HUES48 (cell line): Measurements from ENCODE around the gene ARHGAP25.

Experiments used
- H3K27ac ChIP-seq: one replicate; pipeline ENCODE4 v1.7.0; 2013; ENCODE audit warnings: low read depth, low read length, inconsistent platforms
- H3K27me3 ChIP-seq: 2 replicates; pipeline ENCODE4 v1.6.1; 2013; ENCODE audit warnings: mild to moderate bottlenecking, low read length; ENCODE audit not compliant: control insufficient read depth, insufficient read depth
- H3K36me3 ChIP-seq: 2 replicates; pipeline ENCODE4 v1.6.1; 2013; ENCODE audit warnings: low read length; ENCODE audit not compliant: control insufficient read depth, insufficient read depth
- H3K4me1 ChIP-seq: 2 replicates; pipeline ENCODE4 v1.6.1; 2013; ENCODE audit warnings: mild to moderate bottlenecking, low read length; ENCODE audit not compliant: control insufficient read depth, insufficient read depth
- H3K4me3 ChIP-seq: 2 replicates; pipeline ENCODE4 v1.5.1; 2013; ENCODE audit warnings: mild to moderate bottlenecking, low read depth, low read length
- H3K9ac ChIP-seq: 2 replicates; pipeline ENCODE4 v1.6.1; 2013; ENCODE audit warnings: mild to moderate bottlenecking, low read depth, low read length, moderate library complexity
- H3K9me3 ChIP-seq: 2 replicates; pipeline ENCODE4 v1.6.1; 2013; ENCODE audit warnings: low read length; ENCODE audit not compliant: control insufficient read depth, insufficient read depth

The ARHGAP25 gene

GRCh38 chr2:68853035-68853434 lies 118.4 kb downstream of the ARHGAP25 start:
- H3K27me3 ChIP-seq, result no peaks in the 10 kb centered on the region

DNA sequence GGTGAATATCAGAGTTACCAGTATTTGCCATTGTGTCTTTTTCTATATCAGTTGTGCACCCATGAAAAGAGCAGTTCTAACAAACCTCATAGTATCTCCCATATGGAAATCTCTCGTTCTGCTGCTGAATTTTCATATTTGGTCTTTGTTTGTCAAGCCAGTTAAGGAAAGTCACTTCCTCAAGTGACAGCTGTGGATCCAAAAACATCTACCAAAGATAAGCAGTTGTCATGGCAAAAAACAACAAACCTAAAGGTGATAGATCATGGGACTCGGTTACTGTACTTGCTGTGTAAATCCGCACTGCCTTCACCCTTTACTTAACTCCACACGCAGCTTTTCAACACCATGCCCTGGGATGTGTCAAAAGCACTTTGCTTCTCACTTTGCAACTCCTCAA lies 119.3 kb downstream of the ARHGAP25 start:
- H3K9ac ChIP-seq, result no peak overlapping the region
- H3K36me3 ChIP-seq, result no peaks in the 10 kb centered on the region
- H3K27me3 ChIP-seq, result no peaks in the 10 kb centered on the region
- H3K27ac ChIP-seq, result no peak overlapping the region
- peaks cover 7% of the 10 kb centered on the region; the same call in 1 of the 2 replicates for H3K4me1 ChIP-seq
- H3K9me3 ChIP-seq, result no peaks in the 10 kb centered on the region
- H3K4me3 ChIP-seq, result no peak overlapping the region

More at GRCh38 chr2:68853035-68853434, 118.4 kb downstream of the ARHGAP25 start:
- Histone ChIP-seq H3K9me3 (no peaks in the 10 kb centered on the region), H3K4me1 (no peaks in the 10 kb centered on the region), H3K9ac (no peak overlapping the region), H3K4me3 (no peak overlapping the region), H3K36me3 (no peaks in the 10 kb centered on the region), H3K27ac (no peak overlapping the region)

DNA sequence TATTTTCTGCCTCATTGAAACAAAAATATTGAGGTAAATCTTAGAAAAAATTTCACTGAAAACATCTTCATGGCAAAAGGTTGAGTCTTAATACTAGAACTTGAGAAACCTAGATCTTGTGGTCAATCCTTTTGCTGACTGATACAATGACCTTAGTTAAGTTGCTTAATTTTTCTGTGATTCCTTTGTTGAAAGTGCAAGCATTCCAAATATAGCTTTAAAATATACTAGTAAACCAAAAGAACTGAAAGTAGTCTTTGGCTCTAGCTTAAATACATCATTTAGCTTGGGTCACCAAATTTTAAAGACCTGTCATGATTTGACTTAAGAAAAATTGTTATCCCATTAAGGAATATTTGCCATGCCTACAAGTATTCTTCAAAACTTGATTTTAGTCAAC lies 119.9 kb downstream of the ARHGAP25 start:
- Histone ChIP-seq H3K4me1 (peaks cover 7% of the 10 kb centered on the region; the same call in 1 of the 2 replicates), H3K27me3 (no peaks in the 10 kb centered on the region), H3K36me3 (no peaks in the 10 kb centered on the region), H3K9ac (no peak overlapping the region), H3K9me3 (no peaks in the 10 kb centered on the region), H3K4me3 (no peak overlapping the region), H3K27ac (no peak overlapping the region)

GRCh38 chr2:68855550-68855949 lies 120.9 kb downstream of the ARHGAP25 start:
- peaks cover 10% of the 10 kb centered on the region; the same call in 1 of the 2 replicates for H3K4me1 ChIP-seq
- no peaks in the 10 kb centered on the region for H3K36me3 ChIP-seq
- H3K27me3 ChIP-seq, result no peaks in the 10 kb centered on the region
- H3K27ac ChIP-seq, result no peak overlapping the region
- no peaks in the 10 kb centered on the region for H3K9me3 ChIP-seq
- no peak overlapping the region for H3K4me3 ChIP-seq
- no peak overlapping the region for H3K9ac ChIP-seq

- Histone ChIP-seq H3K4me1 (peaks cover 10% of the 10 kb centered on the region; the same call in 1 of the 2 replicates), H3K27me3 (no peaks in the 10 kb centered on the region), H3K4me3 (no peak overlapping the region), H3K27ac (no peak overlapping the region), H3K36me3 (no peaks in the 10 kb centered on the region), H3K9me3 (no peaks in the 10 kb centered on the region), H3K9ac (no peak overlapping the region)
Observed at GRCh38 chr2:68857202-68857845, 122.7 kb downstream of the ARHGAP25 start.

- Histone ChIP-seq H3K36me3 (no peaks in the 10 kb centered on the region), H3K27me3 (no peaks in the 10 kb centered on the region), H3K27ac (no peak overlapping the region), H3K9ac (no peak overlapping the region), H3K4me1 (peaks cover 10% of the 10 kb centered on the region; the same call in 1 of the 2 replicates), H3K4me3 (no peak overlapping the region), H3K9me3 (no peaks in the 10 kb centered on the region)
Observed at GRCh38 chr2:68857855-68858456, 123.3 kb downstream of the ARHGAP25 start.

DNA sequence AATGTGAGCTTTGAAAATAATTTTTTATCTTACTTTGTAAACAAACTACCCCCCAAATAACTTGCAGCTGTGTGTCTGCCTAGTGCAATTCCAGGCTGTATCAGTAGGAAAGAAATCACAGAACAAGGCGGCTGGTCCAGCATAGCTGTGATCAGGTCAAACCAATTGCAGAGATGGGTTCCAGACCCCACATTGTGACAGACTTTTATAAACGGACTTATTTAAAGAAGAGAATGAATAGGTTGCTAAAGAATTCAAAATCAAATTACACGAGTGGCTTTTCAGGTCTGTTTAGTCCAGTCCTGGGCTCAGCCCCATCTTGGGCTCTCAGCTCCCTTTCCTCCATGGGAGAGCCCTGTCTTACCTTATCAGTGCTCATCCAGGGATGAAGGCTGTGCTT lies 125.5 kb downstream of the ARHGAP25 start:
- no peak overlapping the region for H3K9ac ChIP-seq
- H3K4me3 ChIP-seq, result no peak overlapping the region
- H3K27me3 ChIP-seq, result no peaks in the 10 kb centered on the region
- no peaks in the 10 kb centered on the region for H3K36me3 ChIP-seq
- peaks cover 10% of the 10 kb centered on the region; the same call in 1 of the 2 replicates for H3K4me1 ChIP-seq
- no peaks in the 10 kb centered on the region for H3K9me3 ChIP-seq
- no peak overlapping the region for H3K27ac ChIP-seq

DNA sequence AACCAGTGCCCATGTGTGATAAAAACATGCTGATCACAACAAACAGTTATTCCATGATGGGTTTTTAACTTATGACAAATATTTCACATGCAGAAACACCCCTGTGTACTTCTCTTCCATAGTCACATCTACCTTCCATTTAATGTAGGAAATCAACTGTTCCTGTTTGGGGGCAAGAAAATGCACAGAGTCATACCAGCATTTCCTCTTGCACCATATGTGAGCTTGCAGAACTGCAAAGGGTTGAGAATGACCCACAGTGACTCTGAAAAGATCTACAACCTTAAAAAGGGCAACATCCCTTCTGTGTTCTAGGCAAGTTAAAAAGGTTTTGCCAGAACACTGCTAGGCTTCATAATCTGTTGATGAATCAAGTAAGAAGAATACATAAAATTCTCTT lies 126.7 kb downstream of the ARHGAP25 start:
- Histone ChIP-seq H3K27ac (no peak overlapping the region), H3K36me3 (no peaks in the 10 kb centered on the region)

GRCh38 chr2:68862889-68863288 lies 128.3 kb downstream of the ARHGAP25 start:
- H3K36me3 ChIP-seq, result no peaks in the 10 kb centered on the region
- H3K9me3 ChIP-seq, result no peaks in the 10 kb centered on the region
- peaks cover 10% of the 10 kb centered on the region; the same call in 1 of the 2 replicates for H3K4me1 ChIP-seq
- H3K4me3 ChIP-seq, result no peak overlapping the region
- H3K9ac ChIP-seq, result no peak overlapping the region
- no peak overlapping the region for H3K27ac ChIP-seq
- H3K27me3 ChIP-seq, result no peaks in the 10 kb centered on the region

More for the DNA sequence above, 126.7 kb downstream of the ARHGAP25 start:
- H3K9ac ChIP-seq, result no peak overlapping the region
- no peak overlapping the region for H3K4me3 ChIP-seq
- no peaks in the 10 kb centered on the region for H3K9me3 ChIP-seq
- H3K27me3 ChIP-seq, result no peaks in the 10 kb centered on the region
- H3K4me1 ChIP-seq, result peaks cover 10% of the 10 kb centered on the region; the same call in 1 of the 2 replicates

DNA sequence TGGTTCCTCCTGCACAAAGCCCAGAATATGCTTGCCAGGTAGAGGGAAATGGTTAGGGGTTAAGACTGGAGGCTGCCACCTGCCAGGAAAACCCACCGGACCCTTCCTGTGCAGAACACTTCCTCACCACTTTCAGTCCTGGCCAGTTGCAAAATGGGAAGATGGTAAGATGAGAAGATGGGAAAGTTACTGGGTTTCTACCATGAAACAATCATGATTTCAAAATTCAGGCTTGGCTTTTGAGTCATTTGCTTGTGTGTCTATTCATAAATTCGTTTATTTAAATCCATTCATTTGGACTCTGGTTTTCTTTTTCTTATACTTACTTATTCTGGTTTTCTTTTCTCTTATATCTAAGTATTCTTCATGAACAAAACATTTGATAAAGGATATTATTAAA lies 129.4 kb downstream of the ARHGAP25 start:
- Histone ChIP-seq H3K4me1 (peaks cover 3% of the 10 kb centered on the region; the same call in 1 of the 2 replicates), H3K9me3 (no peaks in the 10 kb centered on the region), H3K36me3 (no peaks in the 10 kb centered on the region), H3K9ac (no peak overlapping the region), H3K27ac (no peak overlapping the region), H3K27me3 (no peaks in the 10 kb centered on the region), H3K4me3 (no peak overlapping the region)

DNA sequence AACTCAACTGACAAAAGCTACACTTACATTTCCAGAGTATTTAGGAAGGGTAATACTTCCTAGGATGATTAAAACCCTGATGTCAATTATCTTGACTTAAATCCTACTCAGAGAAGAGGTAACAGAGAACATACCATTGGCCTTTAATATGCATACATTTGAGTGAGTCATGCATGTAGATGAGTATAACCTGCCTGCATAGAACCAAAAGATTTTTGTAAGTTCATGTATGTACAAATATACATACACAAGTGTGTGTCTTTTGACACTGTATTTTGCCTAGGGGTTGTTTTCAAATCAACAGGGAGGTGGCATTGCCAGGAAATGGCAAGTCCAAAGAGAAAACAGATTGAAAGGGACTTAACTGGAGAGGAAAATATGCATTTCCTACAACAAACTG lies 130.5 kb downstream of the ARHGAP25 start:
- H3K27me3 ChIP-seq, result no peaks in the 10 kb centered on the region
- no peaks in the 10 kb centered on the region for H3K36me3 ChIP-seq
- no peak overlapping the region for H3K27ac ChIP-seq
- no peak overlapping the region for H3K9ac ChIP-seq
- peaks cover 3% of the 10 kb centered on the region; the same call in 1 of the 2 replicates for H3K4me1 ChIP-seq
- no peaks in the 10 kb centered on the region for H3K9me3 ChIP-seq
- no peak overlapping the region for H3K4me3 ChIP-seq
